Measurements from ENCODE around the gene RAX.
"Not testable (repeated sequence)": the region's sequence is repeated elsewhere in the genome, so short reads cannot be mapped to it uniquely, and the experiment has no call there.

Gene RAX

GRCh38 chr18:59273759-59274532, 692 bp upstream of the RAX start:
- DNase-seq (ENCODE audit: low read depth in 2 of 3, low spot score in 2 of 3), result no peak

DNA sequence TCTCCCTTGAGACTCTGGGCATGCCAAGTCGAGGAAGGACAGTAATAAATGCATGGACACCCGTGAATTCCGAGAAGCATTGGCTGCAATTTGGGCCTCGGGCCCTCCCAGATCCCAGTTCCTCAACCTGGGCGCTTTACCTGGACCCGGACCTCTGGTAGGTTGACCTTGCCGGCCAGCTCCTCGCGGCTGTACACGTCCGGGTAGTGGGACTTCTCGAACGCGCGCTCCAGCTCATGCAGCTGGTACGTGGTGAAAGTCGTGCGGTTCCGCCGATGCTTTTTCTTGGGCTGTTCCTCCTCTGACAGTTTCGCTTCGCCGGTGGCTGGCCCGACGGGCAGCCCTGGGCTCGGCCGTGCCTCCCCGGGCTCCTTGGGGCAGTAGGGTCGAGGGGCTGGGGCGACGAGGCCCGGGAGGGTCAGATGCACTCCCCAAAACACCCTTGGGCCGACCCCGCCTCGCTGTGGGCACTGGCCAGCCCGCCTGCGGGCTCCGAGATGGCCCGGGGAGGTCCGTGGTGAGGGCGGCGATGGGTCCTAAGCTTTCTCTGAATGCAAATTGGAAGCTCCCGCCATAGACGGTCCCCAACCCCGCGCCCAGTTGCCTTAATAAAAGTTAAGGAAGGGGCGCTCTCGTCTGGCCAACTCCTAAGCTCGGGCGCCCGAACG, 899 bp downstream of the RAX start:
- no peak for DNase-seq (ENCODE audit: low read depth in 2 of 3, low spot score in 2 of 3)

GRCh38 chr18:59271606-59272220, 1.5 kb downstream of the RAX start:
- DNase-seq (ENCODE audit: low read depth in 2 of 3, low spot score in 2 of 3), result no peak

DNA sequence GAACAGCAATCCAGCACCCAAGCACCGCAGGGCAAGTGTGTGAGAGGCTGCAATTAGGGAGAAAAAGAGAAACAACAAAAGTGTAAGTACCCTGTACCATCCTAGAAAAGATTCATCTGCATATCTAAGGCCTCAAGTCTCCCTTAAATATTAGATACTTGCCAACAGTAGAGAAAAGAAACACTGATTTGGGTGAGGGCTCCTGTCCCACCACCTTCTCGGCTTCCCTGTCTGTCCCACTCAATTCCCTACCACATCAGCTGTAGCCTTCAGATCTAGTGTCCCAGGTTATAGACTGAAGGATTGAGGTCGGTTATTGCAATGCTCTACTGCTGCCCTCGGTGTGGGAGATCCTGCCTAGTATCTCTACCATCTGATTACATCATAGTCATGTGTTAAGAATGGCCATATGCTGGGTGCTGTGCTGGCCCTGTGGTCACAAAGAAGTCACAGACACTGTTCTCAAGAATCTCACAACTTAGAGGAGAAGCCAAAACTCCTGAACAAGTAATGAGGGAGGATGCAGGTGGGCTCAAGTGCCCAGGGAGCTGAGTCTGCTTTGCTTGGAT, 2.5 kb downstream of the RAX start:
- DNase-seq (ENCODE audit: low read depth in 2 of 3, low spot score in 2 of 3), result no peak

GRCh38 chr18:59269563-59270119, 3.6 kb downstream of the RAX start:
- DNase-seq (ENCODE audit: low read depth in 2 of 3, low spot score in 2 of 3), result no peak

DNA sequence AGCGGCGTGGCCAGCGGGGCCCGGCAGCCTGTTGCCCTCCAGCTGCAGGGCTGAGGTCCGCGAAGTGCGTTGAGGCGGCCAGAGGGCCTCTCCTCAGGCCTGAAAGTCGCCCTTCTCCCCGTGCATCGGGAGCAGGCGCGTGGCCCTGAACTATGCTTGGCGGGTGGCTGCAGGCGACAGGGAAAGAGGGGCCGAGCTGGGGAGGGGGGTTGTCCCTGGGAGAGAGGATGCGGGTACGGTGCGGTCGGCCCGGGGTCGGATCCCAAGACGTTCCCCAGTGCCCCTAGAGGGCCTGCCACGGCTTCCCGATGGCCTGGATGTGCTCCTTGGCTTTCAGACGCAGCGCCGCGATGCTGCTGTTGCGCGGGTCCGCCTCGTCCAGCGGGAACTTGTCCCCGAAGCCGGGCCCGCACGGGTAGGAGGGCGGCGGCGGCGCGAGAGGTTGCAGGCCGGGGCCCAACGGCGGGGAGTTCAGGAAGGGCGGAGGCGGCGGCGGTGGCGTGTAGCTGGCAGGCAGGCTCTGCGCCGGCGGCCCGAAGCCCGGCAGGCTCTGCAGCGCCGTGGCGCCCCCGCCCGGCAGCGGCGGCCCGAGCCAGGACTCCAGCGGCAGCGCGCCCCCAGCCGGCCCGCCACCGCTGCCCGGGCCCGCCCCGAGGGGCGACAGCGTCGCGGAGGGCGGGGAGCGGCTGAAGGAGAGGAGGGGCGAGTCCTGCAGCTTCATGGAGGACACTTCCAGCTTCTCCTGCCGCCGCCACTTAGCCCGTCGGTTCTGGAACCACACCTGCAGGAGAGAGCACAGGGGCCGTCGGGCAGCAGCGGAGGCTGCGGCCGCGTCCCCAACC, 4.3 kb downstream of the RAX start:
- DNase-seq (ENCODE audit: low read depth in 2 of 3, low spot score in 2 of 3), result no peak

- no peak for DNase-seq (ENCODE audit: low read depth in 2 of 3, low spot score in 2 of 3)
These were observed 5.0 kb downstream of the RAX start for GRCh38 chr18:59268127-59268720.

DNA sequence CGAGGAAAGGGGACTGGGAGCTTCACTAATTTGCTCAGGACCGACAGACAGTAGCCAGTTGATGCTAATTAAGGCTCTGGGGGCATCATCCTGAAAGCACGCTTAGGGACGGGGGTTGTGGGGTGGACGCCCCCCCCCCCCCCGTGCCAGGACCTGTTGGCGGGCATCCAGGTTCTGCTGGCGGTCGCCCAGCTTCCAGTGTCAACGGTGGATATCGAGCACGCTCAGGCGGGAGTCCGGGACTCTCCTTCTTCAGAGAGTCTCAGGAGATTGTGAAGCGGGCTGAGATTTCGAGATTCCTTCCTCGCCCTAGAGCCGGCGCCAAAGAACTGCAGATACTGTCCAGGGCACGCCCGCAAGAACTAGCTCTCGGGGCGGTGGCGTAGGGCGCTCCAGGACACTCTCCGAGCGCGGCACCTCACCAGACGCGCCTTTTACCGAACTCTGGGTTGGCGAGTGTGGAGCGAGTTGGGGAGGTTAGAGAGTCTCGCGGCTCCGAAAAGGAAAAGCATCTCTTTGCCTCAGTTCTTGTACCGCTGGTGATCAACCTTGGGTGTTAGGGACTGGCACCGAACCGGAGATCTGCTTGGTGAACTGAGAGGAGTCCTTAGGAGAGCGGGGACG, 5.6 kb downstream of the RAX start:
- no peak for DNase-seq (ENCODE audit: low read depth in 2 of 3, low spot score in 2 of 3)

- no peak for DNase-seq (ENCODE audit: low read depth in 2 of 3, low spot score in 2 of 3)
These were observed 6.3 kb downstream of the RAX start for GRCh38 chr18:59266886-59267502.

GRCh38 chr18:59266459-59266858, 6.8 kb downstream of the RAX start:
- no peak for DNase-seq (ENCODE audit: low read depth in 2 of 3, low spot score in 2 of 3)

DNA sequence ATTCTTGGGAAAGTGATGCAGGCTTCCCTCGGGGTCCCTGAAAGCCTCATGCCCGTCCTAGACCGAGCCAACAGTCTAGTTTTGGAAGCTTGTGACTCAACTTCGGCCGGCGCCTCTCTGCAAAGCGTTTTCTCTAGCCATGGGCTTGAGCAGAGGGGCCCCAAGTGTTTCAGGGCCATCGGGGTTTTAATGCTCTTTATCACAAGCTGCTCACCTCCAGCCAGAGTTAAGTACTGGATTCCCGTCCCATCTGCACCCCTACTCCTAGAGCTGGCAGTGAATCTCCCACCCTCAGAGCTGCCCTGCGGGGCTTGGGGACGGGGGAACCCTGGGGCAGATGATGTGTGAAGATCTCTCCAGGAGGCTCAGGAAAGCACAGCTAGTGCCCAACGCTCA, 7.3 kb downstream of the RAX start:
- no peak for DNase-seq (ENCODE audit: low read depth in 2 of 3, low spot score in 2 of 3)

DNA sequence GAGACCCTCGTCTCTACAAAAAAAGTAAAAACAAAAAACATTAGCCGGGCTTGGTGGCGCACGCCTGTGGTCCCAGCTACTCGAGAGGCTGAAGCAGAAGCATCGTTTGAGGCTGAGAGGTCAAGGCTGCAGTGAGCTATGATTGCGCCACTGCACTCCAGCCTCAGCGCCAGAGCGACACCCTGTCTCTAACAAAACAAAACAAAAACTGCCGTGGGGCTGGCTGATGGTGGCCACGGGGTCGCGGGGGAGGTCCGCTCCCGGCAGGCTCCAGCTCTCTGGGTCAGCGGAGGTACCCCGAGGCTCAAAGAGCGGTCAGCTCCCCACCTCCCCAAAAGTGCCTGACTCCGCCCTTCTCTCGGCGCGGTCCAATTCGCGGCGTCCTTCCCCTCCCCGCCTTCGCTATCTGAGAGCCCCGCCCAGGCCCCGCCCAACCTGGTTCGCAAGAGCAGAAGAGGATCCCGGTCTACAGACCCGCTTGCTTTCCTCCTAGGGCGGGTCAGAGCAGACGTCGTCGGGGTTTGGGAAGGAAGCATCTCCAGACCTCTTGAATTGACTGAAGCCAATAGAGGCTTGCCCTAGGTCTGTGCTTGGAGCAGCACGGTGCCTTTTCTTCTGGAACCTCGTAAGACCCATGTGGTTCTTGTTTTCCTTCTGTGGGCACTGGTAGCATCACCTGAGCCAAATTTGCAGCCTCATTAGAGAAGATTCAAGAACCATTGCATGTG, 7.8 kb downstream of the RAX start:
- DNase-seq (ENCODE audit: low read depth in 2 of 3, low spot score in 2 of 3), result no peak

DNA sequence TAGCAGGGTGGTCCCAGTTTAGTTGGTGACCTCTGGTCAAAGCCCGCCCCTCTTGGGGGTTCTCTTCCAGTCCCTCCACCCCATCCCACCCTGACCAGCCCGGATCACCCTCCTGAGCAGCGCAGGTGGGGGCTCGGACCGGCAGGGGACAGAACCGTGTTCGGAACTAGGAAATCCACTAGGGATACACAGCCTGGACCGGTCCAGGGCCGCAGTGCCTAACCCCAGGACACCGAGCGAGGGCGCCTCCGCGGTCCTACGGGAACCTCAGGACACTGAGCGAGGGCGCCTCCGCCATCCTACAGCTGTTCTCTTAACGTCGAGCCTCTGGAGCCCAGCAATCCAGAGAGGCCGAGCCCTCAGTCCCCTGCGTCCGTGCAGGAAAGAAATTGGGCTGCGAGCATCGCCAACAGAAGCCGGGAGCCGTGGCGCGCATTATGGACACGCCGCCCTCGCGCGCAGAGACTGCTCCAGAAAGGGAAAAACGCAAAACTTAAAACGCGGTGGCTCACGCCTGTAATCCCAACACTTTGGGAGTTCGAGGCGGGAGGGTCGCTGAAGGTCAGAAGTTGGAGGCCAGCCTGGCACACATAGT, 8.5 kb downstream of the RAX start:
- DNase-seq (ENCODE audit: low read depth in 2 of 3, low spot score in 2 of 3), result no peak

- DNase-seq (ENCODE audit: low read depth in 2 of 3, low spot score in 2 of 3), result no peak
These were observed 9.1 kb downstream of the RAX start for GRCh38 chr18:59264121-59264571.

GRCh38 chr18:59263661-59264060, 9.6 kb downstream of the RAX start:
- DNase-seq (ENCODE audit: low read depth in 2 of 3, low spot score in 2 of 3), result no peak

DNA sequence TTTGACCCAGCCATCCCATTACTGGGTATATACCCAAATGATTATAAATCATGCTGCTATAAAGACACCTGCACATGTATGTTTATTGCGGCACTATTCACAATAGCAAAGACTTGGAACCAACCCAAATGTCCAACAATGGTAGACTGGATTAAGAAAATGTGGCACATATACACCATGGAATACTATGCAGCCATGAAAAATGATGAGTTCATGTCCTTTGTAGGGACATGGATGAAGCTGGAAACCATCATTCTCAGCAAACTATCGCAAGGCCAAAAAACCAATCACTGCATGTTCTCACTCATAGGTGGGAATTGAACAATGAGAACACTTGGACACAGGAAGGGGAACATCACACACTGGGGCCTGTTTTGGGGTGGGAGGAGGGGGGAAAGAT, 11.0 kb downstream of the RAX start:
- DNase-seq (ENCODE audit: low read depth in 2 of 3, low spot score in 2 of 3), result not testable (repeated sequence)

- DNase-seq (ENCODE audit: low read depth in 2 of 3, low spot score in 2 of 3), result not testable (repeated sequence)
These were observed 11.4 kb downstream of the RAX start for GRCh38 chr18:59261842-59262241.

DNA sequence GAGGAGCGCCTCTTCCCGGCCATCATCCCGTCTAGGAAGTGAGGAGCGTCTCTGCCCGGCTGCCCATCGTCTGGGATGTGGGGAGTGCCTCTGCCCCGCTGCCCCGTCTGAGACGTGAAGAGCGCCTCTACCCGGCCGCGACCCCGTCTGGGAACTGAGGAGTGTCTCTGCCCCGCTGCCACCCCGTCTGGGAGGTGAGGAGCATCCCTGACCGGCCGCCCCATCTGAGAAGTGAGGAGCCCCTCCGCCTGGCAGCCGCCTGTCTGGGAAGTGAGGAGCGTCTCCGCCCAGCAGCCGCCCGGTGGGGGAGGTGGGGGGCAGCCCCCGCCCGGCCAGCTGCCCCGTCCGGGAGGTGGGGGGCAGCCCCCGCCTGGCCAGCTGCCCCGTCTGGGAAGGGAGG, 17.8 kb downstream of the RAX start:
- not testable (repeated sequence) for DNase-seq (ENCODE audit: low read depth in 2 of 3, low spot score in 2 of 3)
